HFFc6 (cell line): ENCODE measurements around the gene ATP8B2. TPM values are rescaled to one million over a fixed set of nuclear protein-coding genes. Genes with fewer than 3 reads are reported as not detected.

ENCODE experiments used
- DNase-seq: peaks from one replicate; pipeline ENCODE4 v3.0.0-alpha.2; 2018
- H3K27ac Mint-ChIP-seq: 2 replicates; pipeline ENCODE4 v1.8.0; 2020; ENCODE audit warnings: mild to moderate bottlenecking, mixed read lengths
- H3K27me3 Mint-ChIP-seq: 2 replicates; pipeline ENCODE4 v1.8.0; 2021; ENCODE audit warnings: mild to moderate bottlenecking, moderate library complexity, mixed read lengths; ENCODE audit not compliant: insufficient read depth
- H3K36me3 Mint-ChIP-seq: 2 replicates; pipeline ENCODE4 v1.8.0; 2021; ENCODE audit warnings: low read depth, mixed read lengths
- H3K4me1 Mint-ChIP-seq: 2 replicates; pipeline ENCODE4 v1.8.0; 2020; ENCODE audit warnings: low read depth, mixed read lengths
- H3K4me3 Mint-ChIP-seq: 2 replicates; pipeline ENCODE4 v1.8.0; 2020; ENCODE audit warnings: mild to moderate bottlenecking, moderate library complexity, mixed read lengths
- H3K9me3 Mint-ChIP-seq: 2 replicates; pipeline ENCODE4 v1.8.0; 2020; ENCODE audit warnings: mild to moderate bottlenecking, mixed read lengths
- CTCF ChIP-seq: fragments of 200-600 bp; sonication (generic); IDR thresholded peaks from 2 replicates; pipeline ENCODE4 v1.5.0; 2021; ENCODE audit warnings: antibody characterized with exemption, mild to moderate bottlenecking
- total RNA-seq, 6 experiments: library from RNA; stranded (reverse); fragmentation: NEBNext Ultra II Directional; extraction: Animal tissue kit (Norgen Biotek cat#: 25700); gene quantifications; 2 replicates in 1 of 6; 3 replicates in 5 of 6; pipeline ENCODE4 v1.2.3, GENCODE V29; 2021

The ATP8B2 gene
- total RNA-seq, 6 experiments from 2014 or later, result 91.3 to 119 (median 107) TPM

GRCh38 chr1:154398678-154399077 lies 73.4 kb downstream of the ATP8B2 start:
- DNase-seq, result no peak
- Mint-ChIP-seq H3K36me3 (no peaks in the 10 kb centered on the region), H3K9me3 (no peaks in the 10 kb centered on the region; the same call in 1 of the 2 replicates), H3K27me3 (peaks cover 19% of the 10 kb centered on the region), H3K4me3 (no peak overlapping the region), H3K27ac (no peak overlapping the region), H3K4me1 (no peaks in the 10 kb centered on the region)
- no peak for TF ChIP-seq CTCF

GRCh38 chr1:154400381-154400801 lies 75.1 kb downstream of the ATP8B2 start:
- TF ChIP-seq CTCF, result no peak
- Mint-ChIP-seq H3K27ac (no peak overlapping the region), H3K4me1 (peaks cover 4% of the 10 kb centered on the region; the same call in 1 of the 2 replicates), H3K36me3 (no peaks in the 10 kb centered on the region), H3K9me3 (no peaks in the 10 kb centered on the region; the same call in 1 of the 2 replicates), H3K4me3 (no peak overlapping the region), H3K27me3 (peaks cover 18% of the 10 kb centered on the region)
- no peak for DNase-seq

Other genes with a start within 250 kb of the ATP8B2 start
- not detected for gene NUP210L, start 170.5 kb upstream of the ATP8B2 start, total RNA-seq
- gene TPM3, start 133.4 kb upstream of the ATP8B2 start, total RNA-seq, result 100 to 1,000 TPM; 503 to 809 (median 701) TPM
- gene CFAP141, start 119.2 kb upstream of the ATP8B2 start, total RNA-seq, result not detected
- gene UBAP2L, start 104.6 kb upstream of the ATP8B2 start, total RNA-seq, result 100 to 1,000 TPM; 197 to 257 (median 227) TPM
- gene HAX1, start 52.9 kb upstream of the ATP8B2 start, total RNA-seq, result 100 to 1,000 TPM; 107 to 119 (median 110) TPM
- gene AQP10, start 4.4 kb upstream of the ATP8B2 start, total RNA-seq, result not detected
- 1 to 10 TPM; 2.0 to 3.9 (median 2.3) TPM for gene IL6R, start 79.8 kb downstream of the ATP8B2 start, total RNA-seq
- not detected for gene TDRD10, start 176.7 kb downstream of the ATP8B2 start, total RNA-seq
- not detected for gene SHE, start 176.9 kb downstream of the ATP8B2 start, total RNA-seq
- 100 to 1,000 TPM in 1 of 6 experiments, 10 to 100 TPM in 5; 72.6 to 101 (median 91.5) TPM for gene UBE2Q1, start 233.1 kb downstream of the ATP8B2 start, total RNA-seq
- under 1 TPM in 5 of 6 experiments, not detected in 1; 0.05 to 0.09 (median 0.07) TPM for gene CHRNB2, start 242.3 kb downstream of the ATP8B2 start, total RNA-seq